GM12891 (cell line): ENCODE data around the gene ARHGEF18.

Experiments
- POLR2A ChIP-seq: IDR thresholded peaks from 2 replicates; pipeline ENCODE4 v1.6.1; 2011; ENCODE audit warnings: low read depth, low read length, control low read depth
- POLR2AphosphoS5 ChIP-seq: IDR thresholded peaks from 2 replicates; pipeline ENCODE4 v1.6.1; 2011; ENCODE audit warnings: low read depth, low read length, control low read depth
- SPI1 ChIP-seq: IDR thresholded peaks from 2 replicates; pipeline ENCODE4 v1.6.1; 2011; ENCODE audit warnings: low read depth, low read length, control low read depth

DNA sequence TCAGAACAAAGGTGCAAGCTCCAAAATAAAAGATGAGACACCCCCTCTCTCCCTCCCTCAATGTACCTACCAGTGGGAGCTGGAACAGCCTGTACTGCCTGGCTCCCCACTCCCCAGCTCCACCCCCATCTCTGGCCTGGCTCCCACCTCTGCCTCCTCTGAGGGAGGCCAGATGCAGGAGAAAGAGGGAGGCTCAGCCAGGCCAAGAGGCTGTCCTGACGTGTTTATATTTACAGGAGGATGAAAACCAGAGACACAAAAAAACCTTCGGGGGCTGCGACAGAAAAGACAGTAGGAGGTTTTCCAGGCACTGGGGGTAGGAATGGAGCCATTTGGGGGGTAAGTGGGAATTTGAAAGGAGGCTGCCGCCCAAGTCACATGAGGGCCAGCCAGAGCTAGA lies 19.7 kb downstream of the ARHGEF18 start:
- TF ChIP-seq POLR2AphosphoS5, result no peak
- TF ChIP-seq SPI1, result no peak
- no peak for TF ChIP-seq POLR2A
